ENCODE data around the gene ACVR2A.

Gene ACVR2A

GRCh38 chr2:147844697-147845410, at the start of gene ACVR2A:
Gene ACVR2A, plus strand, starts transcription at chr2:147845029. Its CDS starts 124 bp downstream, at chr2:147845153.
- TF ChIP-seq CTCF (IDR thresholded peaks at IDR 0.05; ENCODE audit: insufficient read depth, missing control alignments) = no peak
- DNase-seq (ENCODE audit: insufficient read length, low spot score) = no peak
- FAIRE-seq = no peak

- TF ChIP-seq CTCF (IDR thresholded peaks at IDR 0.05; ENCODE audit: insufficient read depth, missing control alignments) = no peak
- no peak for DNase-seq (ENCODE audit: insufficient read length, low spot score)
- no peak for FAIRE-seq
Measured at GRCh38 chr2:147800316-147800715, 44.5 kb upstream of the ACVR2A start.

- FAIRE-seq (no peak), DNase-seq (ENCODE audit: insufficient read length, low spot score) (no peak)
- TF ChIP-seq CTCF (IDR thresholded peaks at IDR 0.05; ENCODE audit: insufficient read depth, missing control alignments) = no peak
Measured at GRCh38 chr2:147806846-147807245, 38.0 kb upstream of the ACVR2A start.

GRCh38 chr2:147808520-147808919, 36.3 kb upstream of the ACVR2A start:
- DNase-seq (ENCODE audit: insufficient read length, low spot score) (no peak), FAIRE-seq (no peak)
- TF ChIP-seq CTCF (IDR thresholded peaks at IDR 0.05; ENCODE audit: insufficient read depth, missing control alignments) = no peak

GRCh38 chr2:147810883-147811765, 33.7 kb upstream of the ACVR2A start:
- TF ChIP-seq CTCF (IDR thresholded peaks at IDR 0.05; ENCODE audit: insufficient read depth, missing control alignments) = no peak
- DNase-seq (ENCODE audit: insufficient read length, low spot score) (no peak), FAIRE-seq (no peak)

GRCh38 chr2:147818741-147819140, 26.1 kb upstream of the ACVR2A start:
- FAIRE-seq (no peak), DNase-seq (ENCODE audit: insufficient read length, low spot score) (no peak)
- no peak for TF ChIP-seq CTCF (IDR thresholded peaks at IDR 0.05; ENCODE audit: insufficient read depth, missing control alignments)

GRCh38 chr2:147824620-147825019, 20.2 kb upstream of the ACVR2A start:
- DNase-seq (ENCODE audit: insufficient read length, low spot score) = no peak
- FAIRE-seq = no peak
- no peak for TF ChIP-seq CTCF (IDR thresholded peaks at IDR 0.05; ENCODE audit: insufficient read depth, missing control alignments)

All from D721Med (cell line).